HFFc6 (cell line): ENCODE results near the gene DLL1. TPM values are rescaled to one million over a fixed set of nuclear protein-coding genes. Genes with fewer than 3 reads are reported as not detected.

ENCODE experiments used
- DNase-seq: peaks from one replicate; pipeline ENCODE4 v3.0.0-alpha.2; 2018
- H3K27ac Mint-ChIP-seq: 2 replicates; pipeline ENCODE4 v1.8.0; 2020; ENCODE audit warnings: mild to moderate bottlenecking, mixed read lengths
- H3K27me3 Mint-ChIP-seq: 2 replicates; pipeline ENCODE4 v1.8.0; 2021; ENCODE audit warnings: mild to moderate bottlenecking, moderate library complexity, mixed read lengths; ENCODE audit not compliant: insufficient read depth
- H3K36me3 Mint-ChIP-seq: 2 replicates; pipeline ENCODE4 v1.8.0; 2021; ENCODE audit warnings: low read depth, mixed read lengths
- H3K4me1 Mint-ChIP-seq: 2 replicates; pipeline ENCODE4 v1.8.0; 2020; ENCODE audit warnings: low read depth, mixed read lengths
- H3K4me3 Mint-ChIP-seq: 2 replicates; pipeline ENCODE4 v1.8.0; 2020; ENCODE audit warnings: mild to moderate bottlenecking, moderate library complexity, mixed read lengths
- H3K9me3 Mint-ChIP-seq: 2 replicates; pipeline ENCODE4 v1.8.0; 2020; ENCODE audit warnings: mild to moderate bottlenecking, mixed read lengths
- microRNA-seq: library from miRNA; unstranded; fragments of <30 nt; microRNA quantifications from one replicate; pipeline ENCODE4, GENCODE V29; 2019
- total RNA-seq, 6 experiments: library from RNA; stranded (reverse); fragmentation: NEBNext Ultra II Directional; extraction: Animal tissue kit (Norgen Biotek cat#: 25700); gene quantifications; 2 replicates in 1 of 6; 3 replicates in 5 of 6; pipeline ENCODE4 v1.2.3, GENCODE V29; 2021
- TF ChIP-seq, protein P1 (sequence below): fragments of 200-600 bp; sonication (generic); IDR thresholded peaks from 2 replicates; pipeline ENCODE4 v1.5.0; 2021; ENCODE audit warnings: antibody characterized with exemption, mild to moderate bottlenecking

DLL1 gene
- total RNA-seq, 6 experiments from 2014 or later: 0.26 to 0.83 (median 0.36) TPM

DNA sequence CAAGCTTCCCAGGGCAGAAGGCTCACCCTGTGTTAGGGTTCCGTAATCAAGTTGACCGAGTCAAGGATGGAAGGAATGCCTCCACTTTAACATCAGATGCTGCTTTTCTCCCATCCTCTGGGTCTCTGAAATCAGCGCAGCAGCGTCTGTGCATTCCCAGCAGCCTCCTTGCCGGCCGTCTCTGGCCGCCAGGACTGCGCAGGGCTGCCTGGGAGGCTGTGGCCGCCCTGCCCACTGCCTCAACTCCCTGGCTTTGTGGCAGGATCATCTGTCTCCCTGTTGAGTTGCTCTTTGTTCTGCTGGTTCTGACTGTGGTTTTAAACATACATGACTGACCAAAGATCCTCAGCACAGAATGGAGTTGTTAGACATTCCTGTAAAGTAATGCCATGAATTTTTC is 56.5 kb downstream of the DLL1 start:
- no peak overlapping the region for H3K27ac Mint-ChIP-seq
- no peaks in the 10 kb centered on the region; the same call in 1 of the 2 replicates for H3K9me3 Mint-ChIP-seq
- no peaks in the 10 kb centered on the region for H3K36me3 Mint-ChIP-seq
- H3K4me1 Mint-ChIP-seq: peaks cover 9% of the 10 kb centered on the region
- H3K27me3 Mint-ChIP-seq: peaks cover 18% of the 10 kb centered on the region
- DNase-seq: no peak
- no peak overlapping the region for H3K4me3 Mint-ChIP-seq
- TF ChIP-seq, protein P1, sequence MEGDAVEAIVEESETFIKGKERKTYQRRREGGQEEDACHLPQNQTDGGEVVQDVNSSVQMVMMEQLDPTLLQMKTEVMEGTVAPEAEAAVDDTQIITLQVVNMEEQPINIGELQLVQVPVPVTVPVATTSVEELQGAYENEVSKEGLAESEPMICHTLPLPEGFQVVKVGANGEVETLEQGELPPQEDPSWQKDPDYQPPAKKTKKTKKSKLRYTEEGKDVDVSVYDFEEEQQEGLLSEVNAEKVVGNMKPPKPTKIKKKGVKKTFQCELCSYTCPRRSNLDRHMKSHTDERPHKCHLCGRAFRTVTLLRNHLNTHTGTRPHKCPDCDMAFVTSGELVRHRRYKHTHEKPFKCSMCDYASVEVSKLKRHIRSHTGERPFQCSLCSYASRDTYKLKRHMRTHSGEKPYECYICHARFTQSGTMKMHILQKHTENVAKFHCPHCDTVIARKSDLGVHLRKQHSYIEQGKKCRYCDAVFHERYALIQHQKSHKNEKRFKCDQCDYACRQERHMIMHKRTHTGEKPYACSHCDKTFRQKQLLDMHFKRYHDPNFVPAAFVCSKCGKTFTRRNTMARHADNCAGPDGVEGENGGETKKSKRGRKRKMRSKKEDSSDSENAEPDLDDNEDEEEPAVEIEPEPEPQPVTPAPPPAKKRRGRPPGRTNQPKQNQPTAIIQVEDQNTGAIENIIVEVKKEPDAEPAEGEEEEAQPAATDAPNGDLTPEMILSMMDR: no peak

DNA sequence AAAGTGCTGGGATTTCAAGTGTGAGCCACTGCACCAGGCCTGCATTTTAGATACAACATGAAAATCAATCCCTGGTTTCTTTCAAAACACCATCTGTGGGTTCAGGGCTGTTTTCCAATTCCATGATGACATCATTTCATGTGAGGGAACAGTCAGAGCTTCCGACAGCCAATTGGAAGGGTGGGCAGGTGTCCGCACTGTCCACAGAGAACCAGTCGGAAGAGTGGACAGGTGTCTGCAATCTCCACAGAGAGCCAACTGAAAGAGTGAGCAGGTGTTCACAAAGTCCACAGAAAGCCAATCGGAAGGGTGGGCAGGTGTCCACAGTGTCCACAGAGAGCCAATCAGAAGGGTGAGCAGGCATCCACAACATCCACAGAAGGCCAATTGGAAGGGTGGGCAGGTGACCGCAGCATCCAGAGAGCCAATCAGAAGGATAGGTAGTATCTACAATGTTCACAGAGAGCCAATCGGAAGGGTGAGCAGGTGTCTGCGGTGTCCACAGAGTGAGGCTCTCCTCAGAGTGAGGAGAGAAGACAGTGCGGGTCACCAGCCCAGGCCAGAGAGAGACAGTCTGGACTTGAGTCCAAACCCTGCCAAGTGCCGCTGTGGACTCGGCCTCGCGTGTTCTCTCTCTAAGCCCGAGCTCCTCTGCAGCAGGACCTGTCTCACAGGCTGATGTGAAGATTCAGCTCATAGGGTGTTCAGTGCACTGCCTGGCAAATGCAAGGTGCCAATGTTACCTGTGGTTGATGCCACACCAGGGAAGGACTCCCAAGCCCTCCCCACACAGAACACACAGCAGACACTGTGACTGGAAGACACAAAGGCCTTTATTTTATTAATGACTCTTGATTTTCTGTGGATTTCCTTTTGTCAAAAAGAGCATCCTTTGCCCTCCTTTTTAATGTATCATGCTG is 57.3 kb downstream of the DLL1 start:
- DNase-seq: no peak
- TF ChIP-seq, protein P1: no peak

More for the DNA sequence above, 57.3 kb downstream of the DLL1 start:
- Mint-ChIP-seq H3K4me1 (peaks cover 9% of the 10 kb centered on the region), H3K4me3 (no peak overlapping the region), H3K36me3 (no peaks in the 10 kb centered on the region), H3K9me3 (no peaks in the 10 kb centered on the region; the same call in 1 of the 2 replicates), H3K27ac (no peak overlapping the region), H3K27me3 (peaks cover 18% of the 10 kb centered on the region)

Small RNAs within 50 kb of the gene (microRNA-seq; reads per million reads assigned to microRNA genes)
- gene MIR4644: not detected

Other genes with a start within 250 kb of the DLL1 start
- gene FAM120B, start 15.7 kb upstream of the DLL1 start, total RNA-seq: 10 to 100 TPM; 33.3 to 36.6 (median 35.4) TPM